ENCODE data around the gene ZNF787. TPM values are rescaled to one million over a fixed set of nuclear protein-coding genes. Genes with fewer than 3 reads are reported as not detected.

Gene ZNF787
- total RNA-seq, 1 donor from 2014 or later = 32.4 TPM

DNA sequence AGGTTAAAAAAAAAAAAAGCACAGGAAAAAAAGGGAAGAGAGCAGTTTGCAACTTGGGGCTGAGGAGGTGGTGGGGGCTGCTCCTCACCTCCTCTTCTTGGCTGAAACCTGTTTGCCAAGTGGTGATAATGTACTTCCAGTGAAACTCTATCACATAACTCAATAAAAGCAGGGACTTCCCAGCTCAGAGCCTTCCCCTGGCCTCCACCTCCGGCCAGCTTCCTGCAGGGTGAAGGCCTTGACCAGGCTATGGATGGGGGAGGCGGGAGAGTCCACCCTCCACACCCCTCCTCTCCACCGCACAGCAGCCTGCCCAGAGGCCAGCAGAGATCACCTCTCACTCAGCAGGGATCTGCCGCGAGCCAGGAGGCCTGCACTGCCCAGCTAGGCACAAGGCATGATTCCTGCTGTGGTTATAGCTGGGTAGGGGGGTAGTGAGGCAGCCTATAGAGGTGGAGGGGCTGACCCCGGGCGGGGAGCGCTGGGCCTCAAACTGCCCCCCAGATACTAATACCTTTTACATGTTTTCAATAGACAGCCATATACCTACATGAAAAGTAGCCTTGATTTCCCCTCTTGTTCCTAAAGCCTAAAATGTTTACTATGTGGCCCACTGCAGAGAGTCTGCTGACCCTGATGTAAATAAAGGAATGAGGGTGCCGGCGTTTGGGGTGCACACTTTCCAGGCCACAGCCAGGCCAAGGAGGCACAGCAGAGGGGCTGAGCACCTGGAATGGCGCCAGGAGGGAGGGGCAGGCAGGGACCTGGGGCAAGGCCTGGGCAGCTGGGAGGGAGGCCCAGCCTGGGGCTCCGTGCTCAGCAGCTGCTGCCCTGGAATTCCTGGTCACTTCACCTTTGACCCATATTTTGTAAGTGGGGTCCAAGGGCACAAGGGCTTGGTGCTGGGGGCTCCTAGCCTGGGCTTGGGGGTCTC is 10.3 kb downstream of the ZNF787 start:
- H3K4me3 ChIP-seq = no peak overlapping the region
- no peaks in the 10 kb centered on the region for H3K36me3 ChIP-seq
- intact Hi-C loops (cut with DNase I) = no loop called here
- no peaks in the 10 kb centered on the region for H3K9me3 ChIP-seq
- ATAC-seq (peak; percentile 74 to 76), DNase-seq (peak; percentile 74)
- H3K27me3 ChIP-seq (ENCODE audit: low read depth) = no peaks in the 10 kb centered on the region
- TF ChIP-seq, protein P1, sequence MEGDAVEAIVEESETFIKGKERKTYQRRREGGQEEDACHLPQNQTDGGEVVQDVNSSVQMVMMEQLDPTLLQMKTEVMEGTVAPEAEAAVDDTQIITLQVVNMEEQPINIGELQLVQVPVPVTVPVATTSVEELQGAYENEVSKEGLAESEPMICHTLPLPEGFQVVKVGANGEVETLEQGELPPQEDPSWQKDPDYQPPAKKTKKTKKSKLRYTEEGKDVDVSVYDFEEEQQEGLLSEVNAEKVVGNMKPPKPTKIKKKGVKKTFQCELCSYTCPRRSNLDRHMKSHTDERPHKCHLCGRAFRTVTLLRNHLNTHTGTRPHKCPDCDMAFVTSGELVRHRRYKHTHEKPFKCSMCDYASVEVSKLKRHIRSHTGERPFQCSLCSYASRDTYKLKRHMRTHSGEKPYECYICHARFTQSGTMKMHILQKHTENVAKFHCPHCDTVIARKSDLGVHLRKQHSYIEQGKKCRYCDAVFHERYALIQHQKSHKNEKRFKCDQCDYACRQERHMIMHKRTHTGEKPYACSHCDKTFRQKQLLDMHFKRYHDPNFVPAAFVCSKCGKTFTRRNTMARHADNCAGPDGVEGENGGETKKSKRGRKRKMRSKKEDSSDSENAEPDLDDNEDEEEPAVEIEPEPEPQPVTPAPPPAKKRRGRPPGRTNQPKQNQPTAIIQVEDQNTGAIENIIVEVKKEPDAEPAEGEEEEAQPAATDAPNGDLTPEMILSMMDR (IDR thresholded peaks at IDR 0.05) = no peak
- peaks cover 78% of the 10 kb centered on the region for H3K4me1 ChIP-seq
- peak overlapping the region; percentile 65 for H3K27ac ChIP-seq

DNA sequence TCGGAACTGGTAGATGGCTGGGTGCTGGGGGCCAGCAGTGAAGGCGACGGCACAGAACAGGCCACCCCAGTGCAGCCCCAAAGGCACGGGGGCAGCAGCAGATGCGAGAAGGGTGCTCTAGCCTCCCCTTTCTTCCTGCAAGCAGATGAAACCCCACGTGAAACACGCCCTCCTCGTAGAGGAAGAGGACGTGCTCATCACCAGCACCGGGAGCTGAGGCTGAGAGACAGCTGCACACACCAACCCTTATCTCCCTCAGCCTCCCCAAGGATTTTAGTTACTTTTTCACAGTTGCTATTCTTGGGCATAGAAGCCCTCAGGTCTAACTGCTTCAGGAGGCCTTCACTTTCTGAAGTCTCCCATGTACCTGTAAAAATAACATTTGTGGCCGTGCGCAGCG is 11.9 kb downstream of the ZNF787 start:
- H3K27ac ChIP-seq = peak overlapping the region; percentile 56

DNA sequence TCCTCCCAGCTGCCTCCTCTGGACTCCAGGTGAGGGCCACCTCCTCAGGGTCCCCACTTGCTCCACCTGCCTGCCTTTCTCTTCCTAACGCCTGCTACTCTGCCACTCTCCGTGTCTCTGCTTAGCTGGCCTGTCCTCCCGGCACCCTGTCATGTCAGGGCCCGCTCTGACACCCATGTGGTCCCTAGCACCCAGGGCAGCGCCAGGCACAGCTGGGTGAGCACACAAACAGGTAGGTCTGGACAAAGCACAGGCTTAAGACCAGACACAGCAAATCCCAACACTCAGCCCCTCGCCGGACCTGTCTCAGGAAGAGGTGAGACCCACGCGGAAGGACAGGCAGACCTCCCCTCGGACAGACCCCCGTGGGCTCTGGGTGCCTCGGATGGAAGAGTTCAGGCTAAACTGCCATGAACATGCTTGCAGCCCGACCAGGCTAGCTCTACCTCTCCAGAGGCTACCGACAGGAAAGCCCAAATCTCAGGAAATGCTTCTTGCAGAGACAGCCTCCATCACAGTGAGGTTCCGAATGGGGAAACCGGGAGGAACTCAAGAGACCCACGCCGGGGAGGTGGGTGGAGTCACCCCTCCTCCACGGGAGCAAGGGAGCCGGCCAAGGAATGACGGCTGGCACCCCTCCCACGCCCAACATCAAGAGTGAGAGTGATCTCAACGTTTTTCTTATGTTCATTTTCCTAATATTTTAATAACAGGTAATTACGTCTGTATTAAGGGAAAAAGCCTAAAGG is 12.5 kb downstream of the ZNF787 start:
- H3K27me3 ChIP-seq (ENCODE audit: low read depth) = no peaks in the 10 kb centered on the region
- DNase-seq (peak; percentile 70), ATAC-seq (peak in 1 of 2 donors; percentile 29)
- TF ChIP-seq, protein P1 (IDR thresholded peaks at IDR 0.05) = no peak
- no peaks in the 10 kb centered on the region for H3K9me3 ChIP-seq
- peaks cover 75% of the 10 kb centered on the region for H3K4me1 ChIP-seq
- H3K4me3 ChIP-seq = peak overlapping the region; percentile 20
- intact Hi-C loops (cut with DNase I) = no loop called here
- H3K27ac ChIP-seq = peak overlapping the region; percentile 56
- no peaks in the 10 kb centered on the region for H3K36me3 ChIP-seq

More for the DNA sequence above, 11.9 kb downstream of the ZNF787 start:
- ATAC-seq (no peak), DNase-seq (no peak)
- intact Hi-C loops (cut with DNase I) = no loop called here
- Histone ChIP-seq H3K27me3 (ENCODE audit: low read depth) (no peaks in the 10 kb centered on the region), H3K4me1 (peaks cover 81% of the 10 kb centered on the region), H3K4me3 (peak overlapping the region; percentile 20), H3K36me3 (no peaks in the 10 kb centered on the region), H3K9me3 (no peaks in the 10 kb centered on the region)
- TF ChIP-seq, protein P1 (IDR thresholded peaks at IDR 0.05) = no peak

DNA sequence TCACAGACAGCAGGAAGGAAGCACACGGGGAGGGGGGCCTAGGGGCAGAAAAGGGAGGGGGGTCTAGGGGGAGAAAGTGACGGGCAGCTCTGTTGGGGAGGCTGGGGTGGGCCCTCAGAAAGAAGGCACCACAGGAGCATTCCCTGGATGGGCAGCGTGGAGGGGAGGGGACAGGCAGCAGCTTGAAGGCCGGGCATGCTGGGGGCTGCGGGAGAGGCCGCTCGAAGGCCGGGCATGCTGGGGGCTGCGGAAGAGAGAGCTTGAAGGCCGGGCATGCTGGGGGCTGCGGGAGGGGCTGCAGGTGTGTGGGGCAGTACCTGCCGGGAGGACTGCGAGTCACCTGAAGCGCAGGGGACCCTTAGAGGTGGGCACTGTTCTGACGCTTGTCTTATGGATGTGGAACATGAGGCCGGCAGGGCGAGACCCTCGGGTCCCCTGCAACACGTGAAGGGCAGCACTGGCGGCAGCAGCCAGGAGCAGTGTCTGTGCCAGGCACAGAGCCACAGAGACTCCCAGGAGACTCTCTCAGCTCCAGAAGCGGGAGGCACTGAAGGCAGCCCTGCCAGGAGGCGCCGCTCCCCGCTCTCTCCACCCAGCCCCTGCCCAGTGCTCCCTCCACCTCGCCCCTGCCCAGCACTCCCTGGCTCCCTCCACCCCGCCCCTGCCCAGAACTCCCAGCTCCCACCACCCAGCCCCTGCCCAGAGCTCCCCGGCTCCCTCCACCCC is 13.3 kb downstream of the ZNF787 start:
- peaks cover 6% of the 10 kb centered on the region for H3K36me3 ChIP-seq
- H3K4me3 ChIP-seq = no peak overlapping the region
- H3K4me1 ChIP-seq = peaks cover 67% of the 10 kb centered on the region
- TF ChIP-seq, protein P1 (IDR thresholded peaks at IDR 0.05) = no peak
- no peak for DNase-seq
- H3K9me3 ChIP-seq = no peaks in the 10 kb centered on the region
- no peak overlapping the region for H3K27ac ChIP-seq
- H3K27me3 ChIP-seq (ENCODE audit: low read depth) = no peaks in the 10 kb centered on the region
- ATAC-seq = no peak
- intact Hi-C loops (cut with DNase I) = no loop called here

DNA sequence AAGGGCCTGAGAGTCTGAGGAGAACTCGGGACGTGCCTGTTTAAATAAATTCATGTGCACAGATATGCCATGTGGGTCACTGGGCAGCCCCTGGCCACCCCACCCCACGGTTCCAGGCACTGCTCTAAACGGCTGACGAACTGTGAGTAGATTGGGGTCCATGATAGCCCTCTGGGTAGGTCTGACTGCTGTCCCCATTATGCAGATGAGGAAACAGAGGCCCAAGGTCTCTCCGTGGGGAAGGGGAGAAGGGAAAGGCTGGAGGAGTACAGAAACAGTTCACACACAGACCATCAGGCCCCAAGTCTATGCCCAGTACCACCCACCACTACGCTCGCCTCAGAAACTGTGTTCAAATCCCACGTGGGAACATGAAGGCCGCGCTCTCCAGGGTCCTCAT is 14.1 kb downstream of the ZNF787 start:
- TF ChIP-seq, protein P1 (IDR thresholded peaks at IDR 0.05) = no peak
- DNase-seq = no peak
- no peak for ATAC-seq
- Histone ChIP-seq H3K27ac (no peak overlapping the region), H3K9me3 (no peaks in the 10 kb centered on the region), H3K27me3 (ENCODE audit: low read depth) (no peaks in the 10 kb centered on the region), H3K4me3 (no peak overlapping the region), H3K36me3 (peaks cover 14% of the 10 kb centered on the region), H3K4me1 (peaks cover 59% of the 10 kb centered on the region)
- intact Hi-C loops (cut with DNase I) = no loop called here

Data from lower lobe of right lung (tissue), 2 donors.